K562 (cell line): ENCODE results near the gene CAV1. TPM values are rescaled to one million over a fixed set of nuclear protein-coding genes. Genes with fewer than 3 reads are reported as not detected.

Source experiments
- ARID1B ChIP-seq: fragments of 450-650 bp; IDR thresholded peaks from 2 replicates; pipeline ENCODE4 v1.6.1; 2016; ENCODE audit warnings: antibody characterized with exemption, mild to moderate bottlenecking, inconsistent platforms
- BACH1 ChIP-seq: fragments of 200-800 bp; sonication (Bioruptor generic); IDR thresholded peaks from 2 replicates; pipeline ENCODE4 v1.6.1; 2016; ENCODE audit warnings: missing genetic modification characterization, missing compliant biosample characterization
- CBX2 ChIP-seq: fragments of 200-600 bp; sonication (generic); IDR thresholded peaks from one replicate; pipeline ENCODE4 v1.6.1; 2012; ENCODE audit warnings: mild to moderate bottlenecking, low read length, inconsistent platforms; ENCODE audit not compliant: insufficient read depth, poor library complexity, severe bottlenecking
- HDAC2 ChIP-seq: fragments of 450-650 bp; IDR thresholded peaks from 2 replicates; pipeline ENCODE4 v1.6.1; 2016; ENCODE audit warnings: mild to moderate bottlenecking
- JUND ChIP-seq, 2 experiments: IDR thresholded peaks; 2 replicates in 1 of 2; 3 replicates in 1 of 2; pipeline ENCODE4 v1.6.1; 2011; ENCODE audit warnings: borderline replicate concordance in 2 of 2, low read depth in 2 of 2, low read length in 2 of 2, improper control_type of control experiment in 1 of 2, missing biosample characterization in 1 of 2, missing genetic modification characterization in 1 of 2, missing genetic modification reagents in 1 of 2
- KDM2B ChIP-seq: fragments of 250-450 bp; sonication (Bioruptor Pico); IDR thresholded peaks from 2 replicates; pipeline ENCODE4 v1.8.0; 2021; ENCODE audit warnings: mild to moderate bottlenecking, moderate library complexity
- MCM3 ChIP-seq: fragments of 450-650 bp; IDR thresholded peaks from 2 replicates; pipeline ENCODE4 v1.6.1; 2016
- MEF2D ChIP-seq: conservative IDR thresholded peaks from 2 replicates; pipeline ENCODE4 v1.6.1; 2016; ENCODE audit warnings: low read depth, missing genetic modification characterization, missing compliant biosample characterization
- MXI1 ChIP-seq: IDR thresholded peaks from 2 replicates; pipeline ENCODE4 v1.6.1; 2011; ENCODE audit warnings: low read depth, mild to moderate bottlenecking, improper control_type of control experiment, low read length
- NBN ChIP-seq: fragments of 450-650 bp; IDR thresholded peaks from 2 replicates; pipeline ENCODE4 v1.6.1; 2016; ENCODE audit warnings: low read depth, mild to moderate bottlenecking
- POLR2A ChIP-seq: fragments of 450-650 bp; conservative IDR thresholded peaks from 2 replicates; pipeline ENCODE4 v1.6.1; 2016
- POLR3A ChIP-seq: IDR thresholded peaks from 2 replicates; pipeline ENCODE4 v1.6.1; 2011; ENCODE audit warnings: borderline replicate concordance, mild to moderate bottlenecking, moderate library complexity; ENCODE audit not compliant: insufficient read length, insufficient read depth; ENCODE audit errors: extremely low read depth
- RREB1 ChIP-seq: fragments of 250-450 bp; sonication (Bioruptor Pico); IDR thresholded peaks from 2 replicates; pipeline ENCODE4 v1.4.0; 2020
- STAT5A ChIP-seq: IDR thresholded peaks from 2 replicates; pipeline ENCODE4 v1.6.1; 2012; ENCODE audit warnings: low read length, inconsistent platforms, borderline replicate concordance
- TAF1 ChIP-seq: IDR thresholded peaks from 2 replicates; pipeline ENCODE4 v1.6.1; 2011; ENCODE audit warnings: mild to moderate bottlenecking, low read length, moderate library complexity; ENCODE audit not compliant: insufficient read depth, control insufficient read depth, severe bottlenecking; ENCODE audit errors: extremely low read depth
- ZNF23 ChIP-seq: fragments of 250-450 bp; sonication (Bioruptor Pico); IDR thresholded peaks from 2 replicates; pipeline ENCODE4 v1.4.0; 2020; ENCODE audit warnings: mild to moderate bottlenecking
- polyA plus RNA-seq, 8 experiments: library from polyadenylated mRNA; depleted of rRNA in 4 of 8; stranded (reverse) in 5 of 8; unstranded in 3 of 8; fragments of >200 nt; fragmentation: Nextera tagmentation in 2 of 8; fragmentation: Illumina TruSeq in 1 of 8; extraction: Ambion mirVana in 2 of 8; extraction: Trizol in 1 of 8; gene quantifications; 2 replicates each; pipeline versions ENCODE4 v1.2.1 to v1.2.3, GENCODE V29; 2011 to 2014; ENCODE audit warnings: inconsistent platforms in 1 of 8, missing spikeins in 1 of 8
- total RNA-seq, 7 experiments: library from RNA; depleted of rRNA in 6 of 7; stranded (reverse); fragments of >200 nt in 6 of 7; fragmentation: Illumina TruSeq in 2 of 7; extraction: Trizol in 2 of 7; gene quantifications; 2 replicates each; pipeline versions ENCODE4 v1.2.1 to v1.2.3, GENCODE V29; 2011 to 2021; ENCODE audit warnings: low replicate concordance in 1 of 7
- TF ChIP-seq, protein P1 (sequence below): fragments of 450-650 bp; IDR thresholded peaks from 2 replicates; pipeline ENCODE4 v1.7.0; 2016; ENCODE audit warnings: borderline replicate concordance

Gene CAV1
- total and polyA plus RNA-seq, 9 of the 15 experiments (the other 6 are each of a cell fraction or from before 2014, with no cell fraction given), result 0.08 to 1.5 (median 0.63) TPM

- peak; percentile 58 for TF ChIP-seq TAF1
- peak; percentile 96 for TF ChIP-seq JUND (IDR thresholded peaks at IDR 0.05; ENCODE audit: borderline replicate concordance, low read depth, low read length)
- peak; percentile 92; the same call in 2 of the 3 replicates for TF ChIP-seq JUND (tag; IDR thresholded peaks at IDR 0.05; ENCODE audit: borderline replicate concordance, low read depth, low read length)
- peak; percentile 76 for TF ChIP-seq NBN
- 0 out of 2 replicates have a peak, but pooled peaks have one; percentile 43 for TF ChIP-seq MEF2D (tag)
- TF ChIP-seq CBX2, result no peak
- TF ChIP-seq STAT5A, result peak; percentile 66; the same call in 1 of the 2 replicates
- no peak for TF ChIP-seq POLR3A
- no peak for TF ChIP-seq MXI1
- no peak for TF ChIP-seq KDM2B (CRISPR knock-in tag)
- no peak for TF ChIP-seq RREB1
- TF ChIP-seq MCM3, result no peak
- TF ChIP-seq HDAC2, result peak; percentile 81; the same call in 1 of the 2 replicates
- TF ChIP-seq ZNF23 (CRISPR knock-in tag), result no peak; the same call in 1 of the 2 replicates
- no peak for TF ChIP-seq BACH1 (tag)
- peak; percentile 97 for TF ChIP-seq ARID1B
- TF ChIP-seq, protein P1, sequence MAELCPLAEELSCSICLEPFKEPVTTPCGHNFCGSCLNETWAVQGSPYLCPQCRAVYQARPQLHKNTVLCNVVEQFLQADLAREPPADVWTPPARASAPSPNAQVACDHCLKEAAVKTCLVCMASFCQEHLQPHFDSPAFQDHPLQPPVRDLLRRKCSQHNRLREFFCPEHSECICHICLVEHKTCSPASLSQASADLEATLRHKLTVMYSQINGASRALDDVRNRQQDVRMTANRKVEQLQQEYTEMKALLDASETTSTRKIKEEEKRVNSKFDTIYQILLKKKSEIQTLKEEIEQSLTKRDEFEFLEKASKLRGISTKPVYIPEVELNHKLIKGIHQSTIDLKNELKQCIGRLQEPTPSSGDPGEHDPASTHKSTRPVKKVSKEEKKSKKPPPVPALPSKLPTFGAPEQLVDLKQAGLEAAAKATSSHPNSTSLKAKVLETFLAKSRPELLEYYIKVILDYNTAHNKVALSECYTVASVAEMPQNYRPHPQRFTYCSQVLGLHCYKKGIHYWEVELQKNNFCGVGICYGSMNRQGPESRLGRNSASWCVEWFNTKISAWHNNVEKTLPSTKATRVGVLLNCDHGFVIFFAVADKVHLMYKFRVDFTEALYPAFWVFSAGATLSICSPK, result no peak
- no peak; the same call in 1 of the 2 replicates for TF ChIP-seq POLR2A
Measured at GRCh38 chr7:116501425-116502167, 23.2 kb upstream of the CAV1 start (continued).
